Epithelial cell of esophagus (primary cell): ENCODE data around the gene ZC3H4.
A peak's percentile ranks its signal among the peaks of the same experiment; 100 is the strongest.

Experiments used
- DNase-seq: peaks from one replicate; pipeline ENCODE4 v3.0.0; 2010; ENCODE audit warnings: low read depth
- H3K4me3 ChIP-seq: 2 replicates; pipeline ENCODE4 v1.5.1; 2011; ENCODE audit warnings: mild to moderate bottlenecking, low read length, control low read depth
- CTCF ChIP-seq: IDR thresholded peaks from 2 replicates; pipeline ENCODE4 v1.5.1; 2011; ENCODE audit warnings: low read depth, mild to moderate bottlenecking, low read length, control low read depth, inconsistent platforms; ENCODE audit not compliant: insufficient read depth; ENCODE audit errors: missing control alignments

ZC3H4 gene

GRCh38 chr19:47049307-47049700, 64.3 kb downstream of the ZC3H4 start:
- peak; percentile 41 for DNase-seq
- TF ChIP-seq CTCF = no peak
- no peak overlapping the region for H3K4me3 ChIP-seq

GRCh38 chr19:47047763-47048405, 65.7 kb downstream of the ZC3H4 start:
- H3K4me3 ChIP-seq = peak overlapping the region; percentile 76
- peak; percentile 90 for DNase-seq
- TF ChIP-seq CTCF = no peak

GRCh38 chr19:47047272-47047762, 66.3 kb downstream of the ZC3H4 start:
- no peak for DNase-seq
- peak overlapping the region; percentile 76 for H3K4me3 ChIP-seq
- TF ChIP-seq CTCF = no peak

GRCh38 chr19:47045867-47046470, 67.6 kb downstream of the ZC3H4 start:
- TF ChIP-seq CTCF = no peak
- H3K4me3 ChIP-seq = no peak overlapping the region
- DNase-seq = no peak

GRCh38 chr19:47044946-47045866, 68.4 kb downstream of the ZC3H4 start:
- TF ChIP-seq CTCF = no peak
- no peak for DNase-seq
- no peak overlapping the region for H3K4me3 ChIP-seq

- DNase-seq = no peak
- no peak overlapping the region for H3K4me3 ChIP-seq
- no peak for TF ChIP-seq CTCF
These were observed 72.7 kb downstream of the ZC3H4 start for GRCh38 chr19:47040869-47041268.
